ENCODE data around the gene C10orf88.
"Not testable (repeated sequence)": the region's sequence is repeated elsewhere in the genome, so short reads cannot be mapped to it uniquely, and the experiment has no call there.

The C10orf88 gene

DNA sequence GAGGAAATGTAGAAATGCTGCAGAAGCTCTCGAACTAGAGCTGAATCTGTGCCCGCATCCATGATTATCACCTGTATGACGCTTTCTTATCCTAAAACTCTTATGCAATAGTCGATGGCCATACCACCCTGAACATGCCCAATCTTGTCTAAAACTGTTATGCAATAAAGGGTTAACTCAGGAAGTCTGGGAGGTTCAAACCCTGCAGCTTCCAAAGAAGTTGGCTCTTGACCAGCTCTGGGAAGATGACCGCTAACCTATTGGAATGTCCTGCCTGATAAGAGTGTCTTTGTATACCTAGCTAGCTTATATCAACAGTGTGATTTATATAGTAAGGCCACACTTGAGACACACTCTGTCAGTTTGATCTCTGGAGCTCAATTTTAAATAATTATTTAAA is 3.4 kb upstream of the C10orf88 start:
- no peak for FAIRE-seq

DNA sequence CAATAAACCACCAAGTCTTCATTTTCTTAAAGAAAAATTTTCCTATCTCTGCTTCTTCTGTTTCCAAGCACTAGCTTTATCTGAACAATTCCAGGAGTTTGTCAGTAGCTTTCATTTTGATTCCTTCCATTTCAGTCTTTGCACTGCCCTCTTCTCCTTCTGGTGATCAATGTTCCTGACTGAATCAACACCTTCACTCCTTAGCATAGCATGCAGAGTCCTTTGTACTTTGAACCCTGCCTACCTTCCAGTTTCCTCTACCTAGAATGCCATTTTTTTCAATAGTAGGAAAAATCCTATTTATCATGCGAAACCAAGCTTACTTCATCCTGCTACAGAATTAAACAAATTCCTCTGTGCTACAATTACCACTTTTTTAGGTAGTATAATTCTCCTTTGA is 1.9 kb upstream of the C10orf88 start:
- no peak for FAIRE-seq

DNA sequence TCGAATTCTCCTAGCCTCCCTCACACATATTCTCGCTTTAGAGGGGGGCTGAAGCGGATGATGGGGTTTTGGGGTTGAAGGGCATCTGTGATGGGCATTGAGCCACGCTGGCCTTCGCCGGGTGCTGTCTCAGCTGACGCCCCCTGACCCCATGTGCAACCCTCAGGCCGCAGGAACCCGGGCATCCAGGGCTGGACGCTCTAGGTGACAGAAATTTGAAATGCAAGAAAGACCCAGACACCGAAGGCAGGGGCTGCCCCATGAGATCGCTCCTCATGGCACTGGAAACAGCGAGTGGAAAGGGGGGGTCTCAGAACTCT is 664 bp upstream of the C10orf88 start:
- no peak for FAIRE-seq

DNA sequence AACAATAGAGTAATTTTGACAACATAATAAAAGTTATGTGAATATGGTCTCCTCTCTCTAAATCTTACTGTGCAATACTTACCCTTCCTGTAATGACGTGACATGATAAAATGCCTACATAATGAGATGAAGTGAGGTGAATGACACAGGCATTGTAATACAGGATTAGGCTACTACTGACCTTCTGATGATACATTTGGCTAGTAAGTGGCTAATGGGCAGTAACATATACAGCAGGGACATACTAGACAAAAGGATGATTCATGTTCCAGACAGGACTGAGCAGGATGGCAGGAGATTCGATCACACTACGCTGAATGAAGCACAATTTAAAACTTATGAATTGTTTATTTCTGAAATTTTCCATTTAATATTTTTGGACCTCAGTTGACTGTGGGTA is 4.7 kb downstream of the C10orf88 start:
- no peak for FAIRE-seq

DNA sequence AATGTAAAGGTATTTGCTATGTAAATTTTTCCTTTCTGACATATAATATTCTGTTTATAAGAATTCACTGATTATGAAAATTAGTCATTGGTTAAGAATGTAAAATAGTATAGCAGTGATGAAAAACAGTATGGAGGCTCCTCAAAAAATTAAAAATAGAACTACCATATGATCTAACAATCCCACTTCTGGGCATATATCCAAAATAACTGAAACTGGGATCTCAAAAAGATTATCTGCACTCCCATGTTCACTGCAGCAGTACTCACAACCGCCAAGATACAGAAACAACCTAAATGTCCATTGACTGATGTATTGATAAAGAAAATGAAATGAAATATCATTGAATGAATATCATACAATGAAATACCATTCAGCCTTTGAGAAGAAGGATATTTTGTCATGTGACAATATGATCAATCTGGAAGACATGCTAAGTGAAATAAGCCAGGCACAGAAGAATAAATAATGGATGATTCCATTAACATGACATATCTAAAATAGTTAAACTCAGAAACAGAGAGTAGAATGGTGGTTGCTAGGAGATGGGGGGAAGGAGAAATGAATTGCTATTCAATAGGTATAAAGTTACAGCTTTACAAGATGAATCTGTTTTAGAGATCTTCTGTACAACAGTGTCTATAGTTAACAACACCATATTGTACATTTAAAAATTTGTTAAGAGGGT is 14.0 kb downstream of the C10orf88 start:
- no peak for FAIRE-seq

DNA sequence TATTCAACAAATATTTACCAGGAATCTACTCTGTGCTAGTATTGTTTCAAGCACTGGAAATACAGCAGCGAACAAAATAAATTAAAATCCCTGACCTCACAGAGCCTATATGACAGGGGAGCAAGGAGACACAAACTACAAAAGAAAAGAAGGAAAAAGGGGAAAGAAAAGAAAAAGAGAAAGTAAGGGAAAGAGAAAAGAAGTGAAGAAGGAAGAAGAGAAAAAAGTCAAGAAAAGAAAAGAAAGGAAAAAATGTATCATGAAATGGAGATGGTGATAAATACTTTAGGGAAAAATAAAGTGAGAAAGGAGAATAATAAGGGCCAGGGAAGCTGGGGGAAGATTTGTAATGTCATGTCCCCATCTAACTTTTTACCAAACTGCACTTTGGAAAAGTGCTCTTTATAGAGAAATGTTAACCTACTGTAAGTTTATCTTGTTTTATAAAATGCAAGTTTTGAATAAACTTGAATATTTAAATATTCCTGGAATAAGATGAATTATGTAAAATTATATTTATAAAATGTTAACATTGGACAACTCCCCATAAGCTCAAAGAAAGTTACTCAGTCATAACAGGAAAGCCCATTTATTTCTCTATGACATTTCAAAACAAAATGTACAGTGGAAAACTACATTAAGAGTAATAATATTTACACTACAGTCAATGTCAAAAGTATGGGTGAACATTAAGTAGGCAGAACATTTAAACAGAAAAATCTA is 14.7 kb downstream of the C10orf88 start:
- no peak for FAIRE-seq

DNA sequence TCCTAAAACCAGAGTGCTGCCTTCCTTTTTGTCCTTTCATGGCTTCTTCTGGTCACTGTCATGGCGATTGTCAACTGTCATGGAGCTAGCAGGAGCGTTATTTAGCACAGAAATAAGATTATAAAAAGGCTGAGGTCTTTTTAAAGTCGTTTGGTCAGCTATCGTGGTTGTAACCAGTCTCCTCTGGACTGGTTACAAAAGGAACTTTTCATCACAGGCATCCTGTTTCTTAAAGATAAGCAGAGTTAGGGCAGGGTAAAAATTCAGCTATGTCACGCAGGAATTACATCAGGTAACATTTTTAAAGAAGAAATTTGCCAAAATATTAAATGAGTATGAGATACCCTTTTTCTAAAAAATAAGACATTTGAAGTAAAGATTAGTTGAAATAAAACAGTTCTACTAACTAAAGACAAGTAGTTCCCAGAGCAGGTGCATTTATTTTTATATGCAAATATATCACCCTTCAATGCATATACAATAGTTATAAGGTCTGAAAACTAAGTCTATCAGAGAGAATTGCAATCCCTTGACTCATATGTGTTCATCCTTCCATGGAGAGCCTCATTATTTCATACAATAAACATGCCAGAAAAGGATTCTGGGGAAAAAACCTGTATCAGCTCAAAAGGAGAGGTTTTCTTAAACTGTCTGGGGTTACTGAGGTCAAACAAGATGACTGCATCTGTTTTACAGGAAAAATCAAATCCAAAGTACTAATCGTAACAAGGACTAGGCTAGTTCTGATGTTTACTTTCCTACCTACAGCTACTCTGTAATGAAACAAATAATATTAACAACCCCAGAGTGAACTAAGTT is 22.7 kb downstream of the C10orf88 start:
- FAIRE-seq: no peak

DNA sequence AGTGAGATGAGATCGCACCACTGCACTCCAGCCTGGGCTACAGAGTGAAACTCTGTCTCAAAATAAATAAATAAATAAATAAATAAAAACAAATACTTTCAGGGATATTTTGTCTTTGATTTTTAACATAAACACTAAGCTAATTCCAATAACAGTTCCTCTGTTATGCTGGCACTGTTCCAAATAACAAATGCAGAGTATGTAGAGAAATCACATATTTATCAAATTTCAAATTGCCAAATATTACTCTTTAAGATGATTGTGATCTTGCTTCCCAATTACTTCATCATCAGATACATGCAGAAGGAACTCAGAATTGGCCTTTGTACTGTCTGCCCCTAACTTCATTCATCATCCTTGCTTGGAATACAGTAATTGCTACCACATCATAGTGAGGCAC is 23.9 kb downstream of the C10orf88 start:
- FAIRE-seq: no peak

DNA sequence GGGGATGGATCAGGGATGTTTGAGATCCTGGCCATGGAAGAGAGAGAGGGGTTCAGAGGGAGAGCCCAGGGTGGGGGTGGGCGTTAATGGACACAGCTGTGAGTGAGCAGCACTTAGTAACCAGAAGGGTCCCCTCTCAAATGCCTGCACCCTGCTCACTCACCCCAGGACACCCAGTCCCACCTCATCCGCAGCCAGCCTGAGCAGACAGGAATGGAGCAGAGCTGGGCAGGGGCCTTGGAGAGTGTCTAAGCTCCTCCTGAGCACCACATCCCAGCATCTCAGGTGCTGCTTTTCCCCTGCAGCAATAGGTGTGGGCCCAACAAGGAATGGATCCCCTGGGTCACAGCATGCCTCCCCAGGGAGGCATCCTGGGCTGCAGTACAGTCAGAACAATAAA is 38.3 kb downstream of the C10orf88 start:
- FAIRE-seq: no peak

DNA sequence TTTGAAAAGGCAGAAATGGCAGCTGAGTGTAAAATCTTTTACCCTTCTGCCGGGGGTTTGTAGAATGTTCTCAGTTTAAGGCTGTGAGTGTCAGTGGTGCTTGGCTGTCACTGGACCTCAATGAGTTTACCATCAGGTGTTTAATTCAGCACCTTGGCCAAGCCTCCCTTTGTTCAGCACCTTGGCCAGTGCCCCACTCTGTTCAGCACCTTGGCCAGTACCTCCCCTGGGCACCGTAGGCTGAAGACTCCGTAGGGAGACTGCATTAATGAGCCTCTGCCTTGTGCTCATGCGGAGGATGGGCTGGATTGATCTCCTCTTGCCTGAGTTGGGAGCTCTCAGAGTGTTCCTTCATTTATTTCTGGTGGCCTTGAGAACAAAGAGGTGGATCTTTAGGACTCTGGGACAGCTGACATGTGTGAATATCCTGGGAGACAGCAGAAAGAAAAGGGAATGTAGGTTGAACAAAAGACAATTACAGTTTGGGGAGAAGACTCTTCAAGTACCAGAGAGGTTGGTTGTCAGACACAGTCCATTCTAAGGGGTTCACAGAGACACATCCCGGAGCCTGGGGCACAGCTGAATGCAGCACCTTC is 42.0 kb downstream of the C10orf88 start:
- no peak for FAIRE-seq

DNA sequence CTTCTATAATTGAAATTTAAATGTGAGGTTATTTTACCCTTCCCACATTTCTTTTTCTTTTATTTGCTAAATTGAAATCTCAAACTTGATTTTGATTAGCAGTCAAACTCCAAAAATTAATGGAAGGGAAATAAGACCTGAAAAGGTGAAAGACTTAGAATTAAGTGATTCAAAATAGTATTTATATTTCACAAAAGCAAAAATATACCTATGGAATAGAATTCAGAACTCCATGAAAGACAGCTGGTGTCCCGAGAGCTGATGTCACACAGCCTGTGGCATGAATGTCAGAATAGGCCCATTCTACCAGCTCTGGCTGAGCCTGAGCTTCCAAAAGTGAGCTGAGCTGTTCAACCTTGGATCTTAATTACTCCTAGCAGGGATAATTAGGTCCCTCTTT is 43.7 kb downstream of the C10orf88 start, which contains the start of gene FAM24A:
Gene FAM24A (plus strand): TSS at position 301 of the 400 bp plus-strand sequence. CDS start 1,025 bp downstream, outside the sequence.
- FAIRE-seq: no peak

DNA sequence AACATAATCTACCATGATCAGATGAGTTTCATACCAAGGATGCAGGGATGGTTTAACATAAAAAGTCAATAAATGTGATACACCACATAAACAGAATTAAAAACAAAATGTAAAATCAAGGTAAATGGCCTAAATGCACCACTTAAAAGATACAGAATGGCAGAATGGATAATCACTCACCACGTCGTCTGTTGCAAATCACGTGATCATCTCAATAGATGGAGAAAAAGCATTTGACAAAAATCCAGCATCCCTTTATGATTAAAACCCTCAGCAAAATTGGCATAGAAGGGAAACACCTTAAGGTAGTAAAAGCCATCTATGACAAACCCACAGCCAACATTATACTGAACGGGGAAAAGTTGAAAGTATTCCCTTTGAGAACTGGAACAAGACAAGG is 50.2 kb downstream of the C10orf88 start:
- FAIRE-seq: not testable (repeated sequence)

DNA sequence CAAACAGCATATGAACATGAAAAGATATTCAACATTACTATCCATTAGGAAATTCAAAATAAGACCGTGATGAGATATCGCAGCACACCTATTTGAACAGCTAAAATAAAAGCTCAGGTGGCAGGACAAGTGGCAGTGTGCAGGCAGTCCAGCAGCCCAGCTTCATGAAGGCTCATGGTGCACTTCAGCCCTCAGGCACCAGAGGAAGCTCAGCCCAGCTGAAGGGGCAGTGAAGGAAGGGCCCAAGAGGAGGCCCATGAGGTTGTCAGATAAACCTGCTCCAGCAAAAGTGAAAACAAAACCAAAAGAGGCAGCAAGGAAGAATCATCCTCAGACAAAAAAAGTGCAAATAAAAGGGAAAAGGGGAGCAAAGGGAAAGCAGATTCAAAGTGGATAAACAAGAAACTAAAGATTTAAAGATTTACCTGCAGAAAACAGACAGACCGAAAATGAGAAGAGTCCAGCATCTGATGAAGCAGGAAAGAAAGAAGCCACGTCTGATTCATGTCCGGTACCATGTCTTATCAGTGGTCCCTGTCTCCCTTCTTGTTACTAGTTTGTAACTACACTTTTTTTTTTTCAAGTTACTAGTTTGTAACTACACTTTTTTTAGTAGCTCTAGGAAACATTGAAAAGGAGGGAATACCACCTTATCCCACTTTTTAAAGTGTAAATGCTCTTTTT is 59.6 kb downstream of the C10orf88 start:
- no peak for FAIRE-seq

DNA sequence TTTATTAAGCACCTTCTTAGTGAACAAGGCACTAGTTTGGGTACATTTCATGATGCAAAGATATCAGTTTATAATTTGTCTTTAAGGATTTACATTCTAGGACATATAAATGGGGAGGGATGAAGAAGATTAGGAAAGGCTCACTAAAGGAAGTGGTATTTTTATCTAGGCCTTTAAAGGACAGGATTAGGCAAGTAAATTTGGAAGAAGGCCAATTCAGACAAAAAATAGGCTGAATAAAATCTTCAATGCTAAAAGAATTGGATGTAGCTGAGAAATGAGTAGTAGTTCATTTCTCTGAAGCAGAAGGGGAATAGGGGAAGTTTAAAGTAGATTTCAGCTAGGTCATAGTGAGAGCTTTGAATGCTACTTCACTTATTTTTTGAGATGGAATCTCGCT is 69.9 kb downstream of the C10orf88 start:
- no peak for FAIRE-seq

DNA sequence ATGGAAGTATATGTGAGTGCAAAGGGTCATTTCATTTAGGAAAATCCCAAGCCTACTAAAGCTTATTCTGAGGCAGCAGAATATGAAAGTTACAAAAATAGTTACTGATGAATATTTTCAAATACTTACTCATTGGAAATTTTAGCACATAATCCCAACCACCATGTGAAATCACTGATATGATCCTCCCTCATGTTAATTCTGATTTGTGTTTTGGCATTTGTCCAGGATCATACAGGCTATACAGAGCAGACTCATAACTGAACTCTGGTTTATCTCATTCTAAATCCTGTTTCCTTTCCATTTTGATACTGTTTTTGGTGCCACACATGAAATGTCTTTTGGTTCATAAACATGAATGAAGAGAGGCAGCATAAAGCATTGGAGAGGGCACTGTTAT is 71.3 kb downstream of the C10orf88 start:
- FAIRE-seq: no peak
